ENCODE results near the gene CEND1.

- TF ChIP-seq CTCF (conservative IDR thresholded peaks at IDR 0.05) (no peak), EZH2 (IDR thresholded peaks at IDR 0.05; ENCODE audit: low read depth) (no peak)
These were observed 23.0 kb downstream of the CEND1 start for GRCh38 chr11:766936-767210.

Measured in PC-9 (cell line).